Cardiac muscle cell (in vitro differentiated cells and primary cell): Measurements from ENCODE around the gene LILRB2. TPM values are rescaled to one million over a fixed set of nuclear protein-coding genes. Genes with fewer than 3 reads are reported as not detected.
A peak's percentile ranks its signal among the peaks of the same experiment; 100 is the strongest.
"Not testable (repeated sequence)": the region's sequence is repeated elsewhere in the genome, so short reads cannot be mapped to it uniquely, and the experiment has no call there.

Experiments
- DNase-seq, 2 donors: peaks; one replicate each; pipeline versions ENCODE4 v3.0.0 to v3.0.0-alpha.2; 2010 to 2017; ENCODE audit warnings: low read depth in 1 of 2, low spot score in 1 of 2
- H3K27ac ChIP-seq: fragments of 200-600 bp; sonication (generic); 2 replicates; pipeline ENCODE4 v1.5.1; 2016
- H3K27me3 ChIP-seq: fragments of 200-600 bp; sonication (generic); 2 replicates; pipeline ENCODE4 v1.6.0; 2016; ENCODE audit warnings: control low read depth
- H3K36me3 ChIP-seq: fragments of 200-600 bp; sonication (generic); 2 replicates; pipeline ENCODE4 v1.5.1; 2016; ENCODE audit warnings: control low read depth
- H3K4me1 ChIP-seq: fragments of 200-600 bp; sonication (generic); 2 replicates; pipeline ENCODE4 v1.8.1; 2017; ENCODE audit warnings: low read depth, mild to moderate bottlenecking, mixed run types
- H3K4me3 ChIP-seq: fragments of 200-600 bp; sonication (generic); 2 replicates; pipeline ENCODE4 v1.5.1; 2016; ENCODE audit warnings: mild to moderate bottlenecking
- H3K9me3 ChIP-seq: fragments of 200-600 bp; sonication (generic); 2 replicates; pipeline ENCODE4 v1.5.1; 2017; ENCODE audit warnings: low read depth, mild to moderate bottlenecking, control low read depth
- CTCF ChIP-seq: IDR thresholded peaks from 2 replicates; pipeline ENCODE4 v1.5.1; 2012; ENCODE audit warnings: low read depth, mild to moderate bottlenecking, low read length
- polyA plus RNA-seq: library from polyadenylated mRNA; unstranded; fragments of >200 nt; fragmentation: Nextera tagmentation; extraction: Ambion mirVana; gene quantifications from 2 replicates; pipeline ENCODE4 v1.2.1, GENCODE V29; 2016
- total RNA-seq: library from RNA; depleted of rRNA; stranded (reverse); fragments of >200 nt; gene quantifications from 2 replicates; pipeline ENCODE4 v1.2.3, GENCODE V29; 2016

LILRB2 gene
- total and polyA plus RNA-seq, 2 experiments from 2014 or later, result not detected

- H3K36me3 ChIP-seq, result no peaks in the 10 kb centered on the region
- DNase-seq, result peak in 1 of 2 donors; percentile 37
- no peaks in the 10 kb centered on the region for H3K27me3 ChIP-seq
- no peak for TF ChIP-seq CTCF
- H3K4me3 ChIP-seq, result no peak overlapping the region
- no peaks in the 10 kb centered on the region for H3K9me3 ChIP-seq
- no peak overlapping the region for H3K27ac ChIP-seq
- H3K4me1 ChIP-seq, result no peaks in the 10 kb centered on the region
Observed at GRCh38 chr19:54248016-54248601, 32.8 kb downstream of the LILRB2 start.

- DNase-seq, result no peak
- Histone ChIP-seq H3K27me3 (no peaks in the 10 kb centered on the region), H3K36me3 (no peaks in the 10 kb centered on the region), H3K27ac (no peak overlapping the region), H3K4me3 (no peak overlapping the region), H3K9me3 (no peaks in the 10 kb centered on the region), H3K4me1 (no peaks in the 10 kb centered on the region)
- no peak for TF ChIP-seq CTCF
Observed at GRCh38 chr19:54247106-54247930, 33.6 kb downstream of the LILRB2 start.

- no peak overlapping the region for H3K4me3 ChIP-seq
- H3K36me3 ChIP-seq, result no peaks in the 10 kb centered on the region
- DNase-seq, result no peak
- no peaks in the 10 kb centered on the region for H3K27me3 ChIP-seq
- H3K4me1 ChIP-seq, result no peaks in the 10 kb centered on the region
- H3K27ac ChIP-seq, result no peak overlapping the region
- no peak for TF ChIP-seq CTCF
- H3K9me3 ChIP-seq, result no peaks in the 10 kb centered on the region
Observed at GRCh38 chr19:54245936-54246335, 35.0 kb downstream of the LILRB2 start.

GRCh38 chr19:54243809-54244208 is 37.1 kb downstream of the LILRB2 start:
- not testable (repeated sequence) for H3K4me1 ChIP-seq, H3K36me3 ChIP-seq, H3K27ac ChIP-seq, H3K9me3 ChIP-seq, H3K27me3 ChIP-seq, H3K4me3 ChIP-seq, DNase-seq

- not testable (repeated sequence) for H3K36me3 ChIP-seq, H3K4me1 ChIP-seq, H3K4me3 ChIP-seq, H3K9me3 ChIP-seq, H3K27ac ChIP-seq, DNase-seq, H3K27me3 ChIP-seq
Observed at GRCh38 chr19:54242646-54243045, 38.3 kb downstream of the LILRB2 start, which contains the start of gene LILRA6. TSS of gene LILRA6 (minus strand) at chr19:54242790.

GRCh38 chr19:54242234-54242633 is 38.7 kb downstream of the LILRB2 start:
- H3K27me3 ChIP-seq, H3K4me1 ChIP-seq, DNase-seq, H3K4me3 ChIP-seq, H3K36me3 ChIP-seq, H3K9me3 ChIP-seq, H3K27ac ChIP-seq: not testable (repeated sequence)

- not testable (repeated sequence) for H3K27ac ChIP-seq, H3K36me3 ChIP-seq, H3K4me1 ChIP-seq, H3K9me3 ChIP-seq, H3K27me3 ChIP-seq, H3K4me3 ChIP-seq, DNase-seq
Observed at GRCh38 chr19:54240372-54241336, 40.3 kb downstream of the LILRB2 start.

GRCh38 chr19:54239491-54240371 is 41.2 kb downstream of the LILRB2 start:
- peaks cover 12% of the 10 kb centered on the region for H3K27me3 ChIP-seq
- H3K9me3 ChIP-seq, H3K4me1 ChIP-seq, DNase-seq, H3K27ac ChIP-seq, H3K4me3 ChIP-seq, H3K36me3 ChIP-seq: not testable (repeated sequence)
